ENCODE measurements around the gene SCAMP4.

SCAMP4 gene

GRCh38 chr19:1957562-1958248 is 52.5 kb downstream of the SCAMP4 start:
- DNase-seq (ENCODE audit: low read depth), result no peak

- no peak for DNase-seq (ENCODE audit: low read depth)
Observed at GRCh38 chr19:1959928-1960589, 54.9 kb downstream of the SCAMP4 start.

GRCh38 chr19:1961000-1961883 is 56.0 kb downstream of the SCAMP4 start:
- no peak for DNase-seq (ENCODE audit: low read depth)

- no peak for DNase-seq (ENCODE audit: low read depth)
Observed at GRCh38 chr19:1962674-1963073, 57.5 kb downstream of the SCAMP4 start.

GRCh38 chr19:1967087-1967608 is 61.9 kb downstream of the SCAMP4 start:
- no peak for DNase-seq (ENCODE audit: low read depth)

GRCh38 chr19:1968279-1969175 is 63.3 kb downstream of the SCAMP4 start:
- DNase-seq (ENCODE audit: low read depth), result no peak

GRCh38 chr19:1969176-1970002 is 64.2 kb downstream of the SCAMP4 start:
- no peak for DNase-seq (ENCODE audit: low read depth)

- no peak for DNase-seq (ENCODE audit: low read depth)
Observed at GRCh38 chr19:1970003-1970805, 65.0 kb downstream of the SCAMP4 start.

- no peak for DNase-seq (ENCODE audit: low read depth)
Observed at GRCh38 chr19:1970806-1971502, 65.8 kb downstream of the SCAMP4 start.

- no peak for DNase-seq (ENCODE audit: low read depth)
Observed at GRCh38 chr19:1974381-1975161, 69.4 kb downstream of the SCAMP4 start.

GRCh38 chr19:1975162-1975480 is 69.9 kb downstream of the SCAMP4 start:
- DNase-seq (ENCODE audit: low read depth), result no peak

All from CMK (cell line).